Cardiac muscle cell (in vitro differentiated cells and primary cell): ENCODE results near the gene HSPB1. TPM values are rescaled to one million over a fixed set of nuclear protein-coding genes. Genes with fewer than 3 reads are reported as not detected.

ENCODE experiments used
- DNase-seq, 2 donors: peaks; one replicate each; pipeline versions ENCODE4 v3.0.0 to v3.0.0-alpha.2; 2010 to 2017; ENCODE audit warnings: low read depth in 1 of 2, low spot score in 1 of 2
- H3K27ac ChIP-seq: fragments of 200-600 bp; sonication (generic); 2 replicates; pipeline ENCODE4 v1.5.1; 2016
- H3K27me3 ChIP-seq: fragments of 200-600 bp; sonication (generic); 2 replicates; pipeline ENCODE4 v1.6.0; 2016; ENCODE audit warnings: control low read depth
- H3K36me3 ChIP-seq: fragments of 200-600 bp; sonication (generic); 2 replicates; pipeline ENCODE4 v1.5.1; 2016; ENCODE audit warnings: control low read depth
- H3K4me1 ChIP-seq: fragments of 200-600 bp; sonication (generic); 2 replicates; pipeline ENCODE4 v1.8.1; 2017; ENCODE audit warnings: low read depth, mild to moderate bottlenecking, mixed run types
- H3K4me3 ChIP-seq: fragments of 200-600 bp; sonication (generic); 2 replicates; pipeline ENCODE4 v1.5.1; 2016; ENCODE audit warnings: mild to moderate bottlenecking
- H3K9me3 ChIP-seq: fragments of 200-600 bp; sonication (generic); 2 replicates; pipeline ENCODE4 v1.5.1; 2017; ENCODE audit warnings: low read depth, mild to moderate bottlenecking, control low read depth
- polyA plus RNA-seq: library from polyadenylated mRNA; unstranded; fragments of >200 nt; fragmentation: Nextera tagmentation; extraction: Ambion mirVana; gene quantifications from 2 replicates; pipeline ENCODE4 v1.2.1, GENCODE V29; 2016
- total RNA-seq: library from RNA; depleted of rRNA; stranded (reverse); fragments of >200 nt; gene quantifications from 2 replicates; pipeline ENCODE4 v1.2.3, GENCODE V29; 2016
- TF ChIP-seq, protein P1 (sequence below): IDR thresholded peaks from 2 replicates; pipeline ENCODE4 v1.5.1; 2012; ENCODE audit warnings: low read depth, mild to moderate bottlenecking, low read length

HSPB1 gene
- total and polyA plus RNA-seq, 2 experiments from 2014 or later, result 1,267 to 3,793 TPM

GRCh38 chr7:76346097-76346496, 43.6 kb downstream of the HSPB1 start:
- Histone ChIP-seq H3K27me3 (no peaks in the 10 kb centered on the region), H3K4me1 (peaks cover 14% of the 10 kb centered on the region), H3K27ac (peak overlapping the region; percentile 37), H3K36me3 (peaks cover 30% of the 10 kb centered on the region), H3K4me3 (no peak overlapping the region), H3K9me3 (no peaks in the 10 kb centered on the region)
- no peak for DNase-seq
- TF ChIP-seq, protein P1, sequence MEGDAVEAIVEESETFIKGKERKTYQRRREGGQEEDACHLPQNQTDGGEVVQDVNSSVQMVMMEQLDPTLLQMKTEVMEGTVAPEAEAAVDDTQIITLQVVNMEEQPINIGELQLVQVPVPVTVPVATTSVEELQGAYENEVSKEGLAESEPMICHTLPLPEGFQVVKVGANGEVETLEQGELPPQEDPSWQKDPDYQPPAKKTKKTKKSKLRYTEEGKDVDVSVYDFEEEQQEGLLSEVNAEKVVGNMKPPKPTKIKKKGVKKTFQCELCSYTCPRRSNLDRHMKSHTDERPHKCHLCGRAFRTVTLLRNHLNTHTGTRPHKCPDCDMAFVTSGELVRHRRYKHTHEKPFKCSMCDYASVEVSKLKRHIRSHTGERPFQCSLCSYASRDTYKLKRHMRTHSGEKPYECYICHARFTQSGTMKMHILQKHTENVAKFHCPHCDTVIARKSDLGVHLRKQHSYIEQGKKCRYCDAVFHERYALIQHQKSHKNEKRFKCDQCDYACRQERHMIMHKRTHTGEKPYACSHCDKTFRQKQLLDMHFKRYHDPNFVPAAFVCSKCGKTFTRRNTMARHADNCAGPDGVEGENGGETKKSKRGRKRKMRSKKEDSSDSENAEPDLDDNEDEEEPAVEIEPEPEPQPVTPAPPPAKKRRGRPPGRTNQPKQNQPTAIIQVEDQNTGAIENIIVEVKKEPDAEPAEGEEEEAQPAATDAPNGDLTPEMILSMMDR, result no peak

DNA sequence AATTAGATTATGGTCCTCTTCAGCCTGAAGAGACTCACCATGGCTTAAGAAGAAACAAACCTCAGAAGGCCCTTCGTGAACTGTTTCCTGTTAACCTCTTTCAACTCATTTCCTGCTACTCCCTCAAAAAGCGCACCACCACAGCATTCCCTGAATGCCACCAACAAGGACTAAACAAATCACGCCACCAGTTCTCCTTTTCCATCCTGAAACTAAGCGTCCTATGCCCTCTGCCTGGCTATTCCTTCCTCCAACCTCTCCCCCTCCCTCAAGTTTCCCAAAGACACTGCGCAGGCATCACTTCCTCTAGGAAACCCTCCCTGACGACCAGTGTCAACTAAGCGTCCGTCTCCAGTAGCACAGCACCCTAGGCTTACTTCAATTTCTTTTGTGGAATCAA, 44.3 kb downstream of the HSPB1 start:
- H3K4me1 ChIP-seq, result peaks cover 9% of the 10 kb centered on the region
- peaks cover 30% of the 10 kb centered on the region for H3K36me3 ChIP-seq
- no peaks in the 10 kb centered on the region for H3K27me3 ChIP-seq
- TF ChIP-seq, protein P1, result no peak
- no peaks in the 10 kb centered on the region for H3K9me3 ChIP-seq
- peak in 1 of 2 donors; percentile 25 for DNase-seq
- peak overlapping the region; percentile 37 for H3K27ac ChIP-seq
- no peak overlapping the region for H3K4me3 ChIP-seq

DNA sequence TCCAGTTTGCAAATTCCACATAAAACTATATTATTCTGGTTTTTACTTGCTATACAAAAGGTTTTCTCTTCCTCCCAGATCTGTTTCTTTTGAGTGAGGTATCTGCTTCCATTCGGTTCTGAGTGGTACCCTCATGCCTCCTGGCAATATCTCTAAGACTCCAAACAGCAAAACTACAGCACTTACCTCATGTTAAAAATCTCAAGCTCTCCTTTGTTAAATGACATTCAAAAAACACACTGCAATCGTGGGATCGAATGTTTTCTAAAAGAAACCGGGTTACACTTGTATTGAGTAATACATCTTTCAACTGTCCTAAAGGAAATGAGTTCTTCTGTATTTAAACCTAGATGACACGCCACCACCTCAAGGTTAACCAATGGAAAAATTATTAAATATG, 45.2 kb downstream of the HSPB1 start:
- TF ChIP-seq, protein P1, result no peak
- DNase-seq, result no peak
- Histone ChIP-seq H3K36me3 (peaks cover 30% of the 10 kb centered on the region), H3K9me3 (no peaks in the 10 kb centered on the region), H3K27me3 (no peaks in the 10 kb centered on the region), H3K27ac (no peak overlapping the region), H3K4me1 (no peaks in the 10 kb centered on the region), H3K4me3 (no peak overlapping the region)

GRCh38 chr7:76349313-76349885, 46.9 kb downstream of the HSPB1 start:
- Histone ChIP-seq H3K4me3 (no peak overlapping the region), H3K4me1 (no peaks in the 10 kb centered on the region), H3K27ac (no peak overlapping the region), H3K36me3 (peaks cover 30% of the 10 kb centered on the region), H3K9me3 (no peaks in the 10 kb centered on the region), H3K27me3 (no peaks in the 10 kb centered on the region)
- TF ChIP-seq, protein P1, result no peak
- no peak for DNase-seq

GRCh38 chr7:76351372-76351771, 48.9 kb downstream of the HSPB1 start:
- no peaks in the 10 kb centered on the region for H3K27me3 ChIP-seq
- TF ChIP-seq, protein P1, result no peak
- H3K9me3 ChIP-seq, result no peaks in the 10 kb centered on the region
- peak overlapping the region; percentile 21 for H3K27ac ChIP-seq
- no peak overlapping the region for H3K4me3 ChIP-seq
- DNase-seq, result no peak
- peaks cover under 1% of the 10 kb centered on the region for H3K4me1 ChIP-seq
- peaks cover 25% of the 10 kb centered on the region for H3K36me3 ChIP-seq
